ENCODE results near the gene CCDC78.

The CCDC78 gene

DNA sequence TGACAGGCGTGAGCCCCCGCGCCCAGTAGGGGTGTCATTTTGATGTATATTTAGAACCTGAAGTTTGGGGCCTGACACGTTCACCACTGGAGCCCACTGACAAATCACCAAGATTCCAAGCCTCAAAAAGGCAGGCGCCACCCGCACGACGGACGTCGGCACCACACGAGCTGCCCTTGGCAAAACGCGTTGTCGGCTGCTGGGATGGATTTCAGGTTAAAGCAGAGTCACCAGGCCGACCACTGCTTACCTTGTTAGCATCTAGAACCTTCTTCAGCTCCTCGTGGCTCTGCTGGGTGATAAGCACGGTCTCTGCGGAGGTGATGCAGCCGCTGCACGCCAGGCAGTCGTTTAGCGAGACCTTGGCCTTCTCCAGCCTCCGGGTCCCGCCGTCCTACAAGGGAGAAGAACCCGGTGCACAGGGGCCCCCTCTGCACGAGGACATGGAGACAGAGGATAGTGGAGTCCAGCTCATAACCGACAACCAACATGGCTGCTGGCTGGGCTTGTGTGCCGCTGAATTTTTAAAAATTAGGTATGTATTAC, 10.8 kb upstream of the CCDC78 start:
- no peak for DNase-seq

DNA sequence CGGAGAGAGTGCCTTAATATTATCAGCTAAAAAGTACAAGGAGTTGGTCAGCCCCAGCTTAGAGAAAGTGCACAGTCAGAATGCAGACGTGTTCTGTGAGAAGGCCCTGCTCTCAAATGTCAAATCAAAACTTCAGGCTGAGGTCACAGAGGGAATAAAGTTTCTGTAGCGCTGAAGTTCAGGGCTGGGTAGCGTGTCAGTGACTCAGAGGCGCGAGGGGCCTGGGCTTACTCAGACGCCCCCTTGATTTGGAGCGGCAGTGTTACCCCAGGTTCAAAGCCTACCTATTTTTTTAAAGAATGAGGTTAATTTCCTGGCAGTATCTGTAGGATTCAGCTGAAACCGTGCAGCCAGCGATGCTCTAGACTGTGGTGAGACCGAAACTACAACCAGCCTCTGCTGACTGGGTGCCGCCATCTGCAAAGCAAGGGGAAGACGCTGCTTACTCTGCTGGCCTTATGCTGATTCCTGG, 9.8 kb upstream of the CCDC78 start:
- no peak for DNase-seq

DNA sequence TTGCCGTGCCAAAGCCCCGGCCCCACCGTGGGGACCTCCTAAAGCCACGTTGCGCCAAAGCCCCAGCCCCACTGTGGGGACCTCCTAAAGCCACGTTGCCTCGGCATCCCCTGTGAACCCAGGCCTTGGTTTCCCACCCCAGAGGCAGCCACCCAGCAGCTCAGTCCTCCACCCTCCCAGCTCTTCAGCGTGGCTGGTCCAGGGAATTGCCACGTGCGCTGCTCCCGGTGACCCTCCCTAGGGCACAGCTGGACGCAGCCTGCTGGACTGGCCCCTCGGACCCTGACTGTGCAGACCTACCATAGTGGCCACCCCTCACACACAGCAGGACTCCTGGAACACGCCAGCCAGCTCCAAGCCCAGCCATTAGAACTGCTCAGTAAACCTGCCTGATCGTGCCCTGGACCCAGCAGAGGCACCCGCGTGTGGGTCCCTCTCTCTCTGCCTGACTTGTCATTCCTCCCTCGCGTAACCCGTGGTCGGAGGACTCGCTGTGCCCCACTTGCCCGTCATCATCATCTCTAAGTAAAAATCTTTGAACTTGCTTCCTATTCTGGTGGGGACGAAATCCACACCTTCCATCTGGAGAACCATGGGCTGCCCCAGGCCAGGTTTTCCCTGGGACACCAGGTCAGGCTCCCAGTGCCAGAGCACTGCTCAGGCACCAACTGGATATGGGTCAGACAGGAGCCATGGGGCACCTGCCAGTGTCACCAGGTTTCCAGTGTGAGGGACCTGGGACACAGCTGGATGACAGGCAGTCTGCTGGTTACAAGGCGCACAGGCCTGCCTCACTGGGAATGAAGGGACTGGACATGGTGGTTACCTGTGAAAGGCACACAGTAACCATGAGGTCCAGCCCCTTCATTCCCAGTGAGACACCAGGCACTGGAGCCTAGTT, 9.0 kb upstream of the CCDC78 start:
- no peak for DNase-seq

DNA sequence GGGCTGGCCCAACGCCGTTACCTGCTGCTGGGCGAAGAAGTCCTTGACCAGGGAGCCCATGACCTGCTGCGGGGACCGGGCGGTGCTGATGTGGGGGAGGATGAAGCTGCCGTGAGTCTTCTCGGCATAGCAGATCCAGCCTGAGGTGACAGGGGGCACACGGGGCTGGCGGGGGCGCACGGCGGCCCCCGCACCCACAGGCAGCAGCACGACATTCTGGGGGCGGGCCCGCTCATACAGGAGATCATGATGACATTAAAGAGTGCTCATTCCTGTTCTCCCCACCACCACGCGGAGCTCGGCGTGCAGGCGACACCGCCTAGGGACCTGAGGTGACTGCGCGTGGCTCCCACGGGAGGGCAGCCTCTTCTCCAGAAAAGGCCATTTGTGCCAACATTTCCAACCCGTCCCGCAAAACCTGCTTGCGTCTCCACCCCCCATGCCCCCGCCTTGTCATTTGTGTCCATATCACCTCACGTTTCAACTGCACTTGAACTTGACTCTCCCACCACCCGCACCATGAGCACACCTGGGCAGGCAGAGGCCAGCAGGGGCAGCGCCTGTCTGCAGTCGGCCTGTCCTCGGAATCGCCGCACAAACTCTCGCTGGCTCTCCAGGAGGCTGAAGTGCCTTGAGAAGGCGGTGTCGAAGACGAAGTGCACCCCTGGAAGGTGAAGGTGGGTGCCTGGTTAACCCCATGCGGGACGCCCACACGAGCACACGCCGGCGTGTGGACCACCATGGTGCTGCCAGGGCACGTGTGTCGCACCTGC, 8.2 kb upstream of the CCDC78 start:
- no peak for DNase-seq

DNA sequence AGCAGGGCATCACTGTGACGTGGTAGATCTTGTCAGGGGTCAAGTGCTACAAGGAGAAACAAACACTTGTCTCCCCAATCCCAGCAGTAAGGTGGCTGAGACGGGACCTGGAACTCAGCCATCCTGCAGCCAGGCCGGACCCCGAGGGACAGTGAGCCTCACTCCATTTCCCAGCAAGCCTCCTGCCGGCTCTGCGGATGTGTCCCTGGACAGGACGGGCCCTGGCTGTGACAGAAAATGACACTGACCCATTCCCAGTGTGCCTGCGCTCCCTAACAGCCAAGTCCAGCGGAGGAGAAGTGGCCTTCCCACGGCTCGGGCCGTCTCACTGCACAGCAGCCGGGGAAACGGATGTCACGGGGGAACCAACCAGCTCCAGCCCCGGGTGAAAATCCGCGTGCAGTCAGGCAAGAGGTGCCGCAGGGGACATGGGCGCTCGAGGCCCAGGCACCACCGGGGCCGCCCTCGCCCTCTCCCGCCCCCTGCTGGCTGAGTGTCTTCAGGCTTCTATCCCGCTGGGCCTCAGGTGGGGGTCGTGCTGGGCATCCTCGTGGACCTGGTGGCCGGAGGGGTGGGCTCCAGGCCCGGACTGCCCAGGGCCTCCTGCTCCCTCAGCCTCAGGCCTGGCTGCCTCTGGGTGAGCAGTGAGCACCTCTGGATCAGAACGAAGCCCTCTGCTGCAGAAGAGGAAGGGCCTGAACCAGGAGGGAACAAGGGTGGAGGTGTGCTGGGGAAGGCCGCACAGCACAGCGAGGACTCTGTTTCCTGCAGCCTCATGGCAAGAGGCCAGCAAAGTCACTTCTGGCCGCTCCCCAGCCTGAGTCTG, 7.4 kb upstream of the CCDC78 start:
- no peak for DNase-seq

DNA sequence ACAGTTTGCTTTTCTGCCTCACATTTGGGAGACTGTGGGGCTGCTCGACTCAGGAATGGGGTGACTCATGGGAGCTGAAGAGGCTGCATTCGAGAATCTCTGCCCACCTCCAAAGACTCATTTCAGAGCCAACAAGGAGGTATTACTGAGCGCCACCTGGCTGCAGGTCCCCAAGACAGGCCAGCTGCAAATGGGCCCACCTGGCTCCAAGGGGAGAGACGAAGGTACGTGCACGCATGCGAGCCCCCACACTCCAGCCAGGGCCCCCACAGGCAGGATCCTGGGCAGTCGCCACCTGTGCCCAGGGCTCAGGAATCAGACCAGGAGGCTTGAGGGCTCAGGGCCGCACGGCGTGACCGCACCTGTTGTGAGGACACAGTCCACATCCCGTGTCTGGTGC, 6.7 kb upstream of the CCDC78 start:
- peak; percentile 18 for DNase-seq

GRCh38 chr16:732332-732731, 6.1 kb upstream of the CCDC78 start:
- no peak for DNase-seq

DNA sequence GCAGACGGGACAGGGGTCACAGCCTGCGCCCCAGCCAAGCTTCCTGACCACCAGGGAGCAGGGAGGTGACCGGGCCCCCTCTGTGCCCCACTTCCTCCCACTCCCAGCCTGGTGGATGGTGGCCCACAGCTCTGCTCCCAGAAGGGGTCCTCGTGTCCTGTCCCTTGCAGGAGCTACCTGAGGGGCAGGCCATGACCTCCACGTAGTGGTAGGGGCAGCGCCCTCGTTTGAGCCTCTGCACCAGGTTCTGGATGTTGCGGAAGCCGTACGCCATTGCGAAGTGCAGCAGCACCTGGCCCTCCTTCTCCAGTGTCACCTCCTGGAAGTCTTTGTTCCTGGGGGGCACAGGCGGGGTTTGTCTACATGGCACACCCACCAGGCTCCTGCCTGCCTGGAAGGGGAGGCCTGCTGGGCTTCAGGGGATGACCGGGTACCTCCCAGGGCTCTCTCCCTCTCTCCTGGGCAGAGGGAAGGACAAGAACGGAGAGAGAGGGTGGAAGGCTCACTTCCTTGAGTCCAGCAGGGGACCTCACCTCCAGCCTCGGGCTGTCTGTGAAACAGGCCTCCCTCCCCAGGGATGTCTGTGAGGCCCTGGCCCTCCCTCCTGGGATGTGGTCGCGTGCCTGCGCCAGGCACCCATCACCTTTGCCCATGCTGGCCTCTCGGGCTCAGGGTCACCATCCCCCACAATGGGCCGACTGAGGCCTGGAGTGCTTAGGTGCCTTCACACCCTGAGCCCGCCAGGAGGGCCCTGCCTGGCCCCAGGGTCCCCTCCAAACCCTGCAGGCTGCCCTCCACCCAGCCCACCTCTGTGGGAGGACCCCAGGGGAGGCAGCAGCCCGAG, 4.6 kb upstream of the CCDC78 start:
- DNase-seq, result no peak

DNA sequence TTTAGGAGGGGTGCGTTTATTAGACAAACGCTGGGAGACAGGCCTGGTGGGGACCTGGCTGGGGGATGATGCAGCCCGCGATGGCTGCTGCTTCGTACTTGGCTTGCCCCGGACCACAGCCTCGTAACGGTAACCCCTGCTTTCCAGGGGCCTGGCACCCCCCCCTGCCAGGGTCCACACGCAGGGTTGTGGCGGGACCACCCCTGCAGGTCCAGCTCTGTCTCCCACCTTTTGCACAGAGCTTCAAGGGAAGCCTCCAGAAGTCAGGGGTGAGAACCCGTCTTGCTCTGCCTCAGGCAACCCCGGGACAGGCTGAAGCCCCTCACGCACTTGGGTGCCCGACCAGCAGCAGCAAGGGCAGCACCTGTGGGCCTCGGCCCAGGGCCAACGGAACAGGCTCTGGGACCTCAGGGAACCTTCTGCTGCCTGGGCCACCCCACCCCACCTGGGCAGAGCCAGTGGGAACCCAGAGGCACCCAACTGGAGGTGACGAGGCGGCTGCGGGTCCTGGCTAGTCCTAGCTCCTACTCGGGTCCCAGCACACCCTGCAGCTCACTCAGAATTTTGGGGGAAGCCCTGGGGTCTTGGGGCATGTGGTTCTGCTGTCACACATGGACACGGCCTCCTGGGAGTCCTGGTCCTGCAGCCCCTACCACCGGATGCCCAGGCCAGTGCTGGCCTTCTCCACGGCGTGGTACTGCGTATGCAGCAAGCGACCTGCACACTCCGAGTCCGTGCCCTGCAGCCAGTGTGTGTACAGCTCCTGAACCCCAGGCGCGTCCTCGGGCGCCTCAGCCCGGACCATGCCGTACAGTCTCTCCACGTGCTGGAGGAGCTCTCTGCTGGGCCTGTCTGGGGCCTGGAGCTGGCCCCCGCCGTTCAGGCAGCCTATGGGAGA, 3.8 kb upstream of the CCDC78 start:
- no peak for DNase-seq

DNA sequence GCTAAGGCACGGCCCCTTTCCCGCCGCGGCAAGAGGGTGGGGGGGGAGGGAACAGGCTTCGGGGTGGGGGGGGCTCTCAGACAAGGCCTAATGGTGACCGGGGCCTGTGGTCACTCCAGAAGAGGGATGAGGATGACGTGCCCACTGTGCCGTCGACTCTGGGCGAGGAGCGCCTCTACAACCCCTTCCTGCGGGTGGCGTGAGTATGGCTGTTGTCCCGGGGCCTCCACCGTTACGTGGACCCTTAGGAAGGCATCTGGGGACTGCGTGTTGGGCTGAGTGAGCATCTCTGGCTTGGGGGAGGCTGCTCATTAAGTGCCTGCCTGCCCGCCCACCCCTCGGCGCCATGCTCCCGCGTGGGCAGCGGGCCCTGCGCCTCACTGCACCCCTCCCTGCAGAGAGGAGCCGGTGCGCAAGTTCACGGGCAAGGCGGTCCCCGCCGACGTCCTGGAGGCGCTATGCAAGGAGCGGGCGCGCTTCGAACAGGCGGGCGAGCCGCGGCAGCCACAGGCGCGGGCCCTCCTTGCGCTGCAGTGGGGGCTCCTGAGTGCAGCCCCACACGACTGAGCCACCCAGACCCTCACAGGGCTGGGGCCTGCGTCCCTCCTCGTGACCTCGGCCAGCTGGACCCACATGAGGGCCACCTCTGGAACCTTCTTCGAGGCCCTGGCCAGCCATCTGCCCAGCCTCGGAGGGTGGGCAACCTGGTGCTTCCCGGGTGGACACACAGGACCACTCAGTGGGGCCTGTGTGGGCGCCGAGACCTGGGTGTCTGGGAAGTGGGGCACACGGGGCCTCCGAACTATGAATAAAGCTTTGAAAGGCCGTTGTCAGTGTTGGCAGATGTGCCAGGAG, 2.9 kb upstream of the CCDC78 start:
- DNase-seq, result no peak

- peak; percentile 86 for DNase-seq
Measured at GRCh38 chr16:728131-728889, 2.1 kb upstream of the CCDC78 start.

GRCh38 chr16:727291-727977, 1.2 kb upstream of the CCDC78 start:
- no peak for DNase-seq

DNA sequence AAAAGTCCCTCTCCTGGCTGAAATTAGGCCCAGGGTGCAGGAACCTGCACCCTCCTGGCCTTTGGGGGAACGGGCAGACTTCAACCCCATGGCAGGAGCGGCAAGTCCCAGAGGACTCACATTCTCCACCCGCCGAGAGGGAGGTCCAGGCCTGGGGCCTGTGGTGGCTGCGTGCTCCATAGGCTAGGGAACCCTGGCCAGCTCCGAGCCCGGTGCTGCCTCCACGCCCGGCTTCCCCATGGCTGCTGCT, 130 bp downstream of the CCDC78 start:
- no peak for DNase-seq

DNA sequence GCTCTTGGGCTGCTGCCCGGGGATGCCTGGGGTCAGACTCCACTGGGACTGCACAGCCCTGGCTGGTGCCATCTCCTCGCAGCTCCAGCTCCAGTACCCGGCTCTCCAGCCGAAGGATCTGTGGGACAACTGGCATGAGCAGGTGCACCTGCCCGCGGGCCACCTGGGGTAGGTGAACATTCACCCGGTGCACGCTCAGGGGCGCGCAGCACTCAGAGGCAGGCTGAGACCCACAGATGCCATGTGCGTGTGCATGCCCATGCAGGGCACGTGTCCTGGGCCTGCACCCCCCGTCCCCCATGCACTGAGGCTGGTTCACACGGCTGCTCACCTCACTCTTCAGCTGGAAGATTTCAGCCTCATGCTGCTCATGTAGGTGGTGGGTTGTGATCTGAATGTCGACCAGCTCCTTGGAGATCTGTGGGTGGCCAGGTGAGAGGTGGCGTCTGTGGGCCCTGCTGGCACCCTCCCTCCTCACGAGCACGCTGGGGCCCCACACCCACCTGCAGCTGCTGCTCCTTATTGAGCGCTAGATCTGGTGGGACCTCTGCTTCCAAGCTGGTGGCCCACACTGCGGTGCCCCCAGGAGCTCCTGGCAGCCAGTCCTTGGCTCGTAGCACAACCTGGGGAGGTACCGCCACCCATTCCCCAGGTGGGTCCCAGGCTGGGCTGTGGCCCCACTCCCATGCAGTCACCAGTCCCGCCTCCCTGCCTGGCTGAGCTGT, 618 bp downstream of the CCDC78 start:
- DNase-seq, result no peak

DNA sequence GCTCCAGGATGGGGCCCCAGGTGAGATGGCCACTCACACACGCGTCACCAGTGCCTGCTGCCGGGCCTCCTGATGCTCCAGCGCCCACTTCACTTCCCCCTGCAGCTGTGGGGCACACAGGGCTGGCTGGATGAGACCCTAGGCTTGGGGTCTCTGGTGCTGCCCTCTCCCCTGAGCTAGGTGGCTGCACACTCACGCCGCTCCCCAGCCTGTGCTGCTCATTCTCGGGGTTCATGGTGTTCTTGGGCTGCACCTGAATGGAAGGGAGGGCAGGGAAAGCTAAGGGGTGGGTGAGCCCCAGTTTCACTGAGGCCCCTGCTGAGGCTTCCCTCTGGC, 1.2 kb downstream of the CCDC78 start:
- no peak for DNase-seq

- DNase-seq, result no peak
Measured at GRCh38 chr16:724188-725040, 1.8 kb downstream of the CCDC78 start.

- no peak for DNase-seq
Measured at GRCh38 chr16:723695-724094, 2.5 kb downstream of the CCDC78 start.
